COR-L47 (cell line): ENCODE measurements around the gene PAPPA2.
"Not testable (repeated sequence)": the region's sequence is repeated elsewhere in the genome, so short reads cannot be mapped to it uniquely, and the experiment has no call there.

ENCODE experiments used
- DNase-seq: peaks from one replicate; lab custom pipeline; 2025; lab: John Stamatoyannopoulos, UW

PAPPA2 gene

GRCh38 chr1:176551146-176551545 lies 88.2 kb downstream of the PAPPA2 start:
- DNase-seq, result no peak

- no peak for DNase-seq
Measured at GRCh38 chr1:176552217-176552991, 89.4 kb downstream of the PAPPA2 start.

- no peak for DNase-seq
Measured at GRCh38 chr1:176552999-176553398, 90.0 kb downstream of the PAPPA2 start.

- DNase-seq, result no peak
Measured at GRCh38 chr1:176556288-176556687, 93.3 kb downstream of the PAPPA2 start.

- no peak for DNase-seq
Measured at GRCh38 chr1:176557543-176558258, 94.7 kb downstream of the PAPPA2 start.

GRCh38 chr1:176558561-176558960 lies 95.6 kb downstream of the PAPPA2 start:
- DNase-seq, result no peak

GRCh38 chr1:176559474-176559873 lies 96.5 kb downstream of the PAPPA2 start:
- no peak for DNase-seq

GRCh38 chr1:176559878-176560277 lies 96.9 kb downstream of the PAPPA2 start:
- peak; percentile 27 for DNase-seq

- DNase-seq, result no peak
Measured at GRCh38 chr1:176560681-176561080, 97.7 kb downstream of the PAPPA2 start.

GRCh38 chr1:176561761-176562160 lies 98.8 kb downstream of the PAPPA2 start:
- DNase-seq, result not testable (repeated sequence)

GRCh38 chr1:176566004-176566975 lies 103.3 kb downstream of the PAPPA2 start:
- no peak for DNase-seq

- no peak for DNase-seq
Measured at GRCh38 chr1:176567190-176567794, 104.3 kb downstream of the PAPPA2 start.

- DNase-seq, result no peak
Measured at GRCh38 chr1:176568185-176568584, 105.2 kb downstream of the PAPPA2 start.

GRCh38 chr1:176574756-176575155 lies 111.8 kb downstream of the PAPPA2 start:
- DNase-seq, result no peak

- DNase-seq, result no peak
Measured at GRCh38 chr1:176575991-176576390, 113.0 kb downstream of the PAPPA2 start.

GRCh38 chr1:176576670-176577069 lies 113.7 kb downstream of the PAPPA2 start:
- no peak for DNase-seq

GRCh38 chr1:176577646-176578197 lies 114.7 kb downstream of the PAPPA2 start:
- no peak for DNase-seq

GRCh38 chr1:176579087-176579486 lies 116.1 kb downstream of the PAPPA2 start:
- DNase-seq, result no peak

GRCh38 chr1:176595217-176595616 lies 132.2 kb downstream of the PAPPA2 start:
- no peak for DNase-seq

- DNase-seq, result no peak
Measured at GRCh38 chr1:176601348-176601747, 138.4 kb downstream of the PAPPA2 start.

GRCh38 chr1:176602388-176603004 lies 139.5 kb downstream of the PAPPA2 start:
- no peak for DNase-seq
